NCI-H2196 (cell line): ENCODE measurements around the gene CBARP.
"Not testable (repeated sequence)": the region's sequence is repeated elsewhere in the genome, so short reads cannot be mapped to it uniquely, and the experiment has no call there.

Experiments used
- DNase-seq: peaks from one replicate; lab custom pipeline; 2025; ENCODE audit not compliant: unreplicated experiment; lab: John Stamatoyannopoulos, UW

Gene CBARP

GRCh38 chr19:1253514-1254080 lies 15.8 kb upstream of the CBARP start:
- no peak for DNase-seq

GRCh38 chr19:1252821-1253513 lies 15.2 kb upstream of the CBARP start:
- DNase-seq, result peak; percentile 96

GRCh38 chr19:1252221-1252820 lies 14.5 kb upstream of the CBARP start:
- DNase-seq, result peak; percentile 83

- DNase-seq, result peak; percentile 57
These were observed 13.8 kb upstream of the CBARP start for GRCh38 chr19:1251330-1252220.

GRCh38 chr19:1250437-1251260 lies 12.8 kb upstream of the CBARP start:
- DNase-seq, result peak; percentile 47

GRCh38 chr19:1249990-1250436 lies 12.2 kb upstream of the CBARP start:
- DNase-seq, result no peak

DNA sequence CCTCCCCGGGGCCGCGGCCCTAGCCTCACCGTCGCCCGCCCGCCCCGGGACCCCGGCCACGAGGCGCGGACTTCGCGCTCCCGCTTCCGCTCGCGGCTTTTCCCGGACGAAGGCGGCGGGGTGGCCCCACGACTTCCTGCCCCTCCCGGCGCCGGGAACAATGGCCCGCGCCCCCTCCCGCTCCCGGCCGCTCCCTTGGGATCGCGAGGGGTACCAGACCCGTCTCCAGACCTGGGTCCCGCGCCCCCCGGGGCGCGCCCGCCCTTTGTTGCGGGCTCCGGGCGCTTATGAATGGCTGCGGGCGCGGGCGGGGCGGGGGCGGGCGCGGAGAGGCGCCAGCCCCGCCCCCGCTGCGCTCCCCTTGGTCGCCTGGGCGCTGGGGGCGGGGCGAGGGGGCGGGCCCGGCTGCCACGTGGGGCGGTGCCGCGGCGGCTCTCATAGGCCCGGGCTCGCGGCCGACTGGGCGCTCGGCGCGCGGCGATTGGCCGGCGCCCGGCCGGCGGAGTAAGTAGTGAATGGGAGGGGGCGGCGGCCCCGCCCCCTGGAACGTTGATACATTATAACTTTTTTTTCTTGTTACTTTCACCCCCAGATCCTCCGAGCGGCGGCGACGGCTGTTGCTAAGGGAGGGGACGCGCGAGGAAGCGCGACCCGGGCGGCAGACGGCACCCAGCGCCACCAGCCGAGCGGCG lies 11.6 kb upstream of the CBARP start:
- DNase-seq, result peak; percentile 95

DNA sequence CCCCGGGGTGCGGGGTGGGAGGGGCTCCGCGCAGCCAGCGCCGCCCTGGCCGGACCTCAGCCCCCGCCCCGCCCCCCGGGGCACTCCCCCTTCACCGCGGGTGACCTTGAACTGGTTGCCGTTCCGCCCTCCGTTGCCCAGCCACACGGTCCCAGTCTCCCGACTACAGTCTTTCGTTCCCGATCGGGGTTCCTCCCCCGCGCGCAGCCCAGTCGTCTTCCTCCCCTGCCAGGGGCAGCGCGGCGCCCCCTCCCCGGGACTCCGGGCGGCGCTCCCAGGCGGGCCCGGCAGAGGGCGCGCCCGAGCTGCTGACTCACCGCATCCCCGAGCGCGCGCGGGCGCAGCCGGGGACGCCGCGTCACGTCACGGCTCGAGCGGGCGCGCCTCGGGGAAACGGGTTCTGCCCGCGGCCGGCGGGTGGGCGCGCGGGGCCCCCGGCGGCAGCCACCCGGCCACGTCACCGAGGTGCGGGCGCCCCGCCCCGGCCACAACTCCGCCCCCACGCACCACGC lies 11.0 kb upstream of the CBARP start:
- DNase-seq, result peak; percentile 91

- DNase-seq, result peak; percentile 91
These were observed 10.5 kb upstream of the CBARP start, which contains the start of gene MIDN for GRCh38 chr19:1248139-1248785. TSS of gene MIDN (plus strand) at chr19:1248583. CDS start at chr19:1250297, 1,714 bp downstream.

- no peak for DNase-seq
These were observed 9.9 kb upstream of the CBARP start for GRCh38 chr19:1247748-1248138.

DNA sequence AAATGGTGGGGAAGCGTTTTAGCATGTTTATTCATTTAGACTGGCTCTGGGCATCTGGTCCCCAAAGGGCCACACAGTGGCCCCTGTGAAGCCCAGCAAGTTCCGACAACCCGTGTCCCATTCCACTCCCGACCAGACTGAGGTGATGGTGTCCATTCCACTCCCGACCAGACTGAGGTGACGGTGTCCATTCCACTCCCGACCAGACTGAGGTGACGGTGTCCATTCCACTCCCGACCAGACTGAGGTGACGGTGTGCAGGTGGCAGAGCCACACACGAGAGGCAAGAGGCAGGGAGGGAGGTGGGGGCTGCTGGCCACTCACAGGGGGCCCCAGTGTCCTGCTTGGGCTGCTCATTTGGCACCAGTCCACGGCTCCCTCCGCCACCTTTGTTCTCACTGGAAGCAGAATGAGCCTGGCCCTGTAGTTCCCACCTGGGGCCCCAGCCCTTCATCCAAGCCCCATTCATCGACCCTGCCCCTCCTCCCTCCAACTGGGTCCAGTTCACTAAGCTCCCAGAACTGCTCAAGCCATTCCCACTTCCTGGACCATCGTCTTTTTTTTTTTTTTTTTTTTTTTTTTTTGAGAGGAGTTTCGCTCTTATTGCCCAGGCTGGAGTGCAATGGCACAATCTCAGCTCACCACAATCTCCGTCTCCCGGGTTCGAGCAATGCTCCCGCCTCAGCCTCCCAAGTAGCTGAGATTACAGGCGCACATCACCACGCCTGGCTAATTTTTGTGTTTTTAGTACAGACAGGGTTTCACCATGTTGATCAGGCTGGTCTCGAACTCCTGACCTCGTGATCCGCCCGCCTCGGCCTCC lies 8.7 kb upstream of the CBARP start:
- DNase-seq, result not testable (repeated sequence)

DNA sequence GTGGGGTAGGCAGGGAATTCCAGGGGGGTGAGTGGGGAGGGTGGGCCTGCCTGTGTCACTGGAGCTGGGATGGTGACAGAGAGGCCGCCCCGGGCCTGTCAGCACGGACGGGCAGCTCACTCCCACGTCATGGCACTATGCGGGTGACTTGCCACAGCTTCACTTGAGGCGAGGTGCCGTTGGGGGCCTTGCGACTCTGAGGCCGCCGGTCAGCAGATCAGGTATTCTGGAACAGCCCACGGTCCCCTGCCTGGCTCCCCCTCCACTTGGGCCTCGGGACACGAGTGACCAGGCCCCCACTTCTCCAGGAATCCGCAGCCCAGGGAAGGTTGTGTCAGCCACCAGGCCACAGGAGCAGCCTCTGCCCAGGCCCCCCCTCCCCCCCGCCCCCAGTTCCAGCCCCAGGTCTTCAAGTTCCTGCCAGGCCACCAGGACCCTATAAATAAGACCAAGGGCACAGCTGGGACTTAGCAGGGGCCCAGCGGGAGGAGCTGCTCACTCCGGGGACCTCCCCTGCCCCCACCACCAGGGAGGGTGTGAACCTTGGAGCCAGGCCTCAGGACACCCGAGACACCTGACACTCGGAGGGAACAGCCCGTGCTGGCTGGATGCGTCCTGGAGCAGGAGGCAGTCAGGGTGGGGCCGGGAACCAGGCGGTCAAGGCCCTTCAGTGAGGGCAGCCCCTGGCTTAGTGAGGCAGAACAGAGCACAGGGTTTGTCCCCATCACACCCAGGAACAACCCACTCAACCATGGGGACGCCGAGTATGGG lies 7.9 kb upstream of the CBARP start:
- DNase-seq, result peak; percentile 12

- peak; percentile 22 for DNase-seq
These were observed 7.1 kb upstream of the CBARP start for GRCh38 chr19:1244693-1245451.

DNA sequence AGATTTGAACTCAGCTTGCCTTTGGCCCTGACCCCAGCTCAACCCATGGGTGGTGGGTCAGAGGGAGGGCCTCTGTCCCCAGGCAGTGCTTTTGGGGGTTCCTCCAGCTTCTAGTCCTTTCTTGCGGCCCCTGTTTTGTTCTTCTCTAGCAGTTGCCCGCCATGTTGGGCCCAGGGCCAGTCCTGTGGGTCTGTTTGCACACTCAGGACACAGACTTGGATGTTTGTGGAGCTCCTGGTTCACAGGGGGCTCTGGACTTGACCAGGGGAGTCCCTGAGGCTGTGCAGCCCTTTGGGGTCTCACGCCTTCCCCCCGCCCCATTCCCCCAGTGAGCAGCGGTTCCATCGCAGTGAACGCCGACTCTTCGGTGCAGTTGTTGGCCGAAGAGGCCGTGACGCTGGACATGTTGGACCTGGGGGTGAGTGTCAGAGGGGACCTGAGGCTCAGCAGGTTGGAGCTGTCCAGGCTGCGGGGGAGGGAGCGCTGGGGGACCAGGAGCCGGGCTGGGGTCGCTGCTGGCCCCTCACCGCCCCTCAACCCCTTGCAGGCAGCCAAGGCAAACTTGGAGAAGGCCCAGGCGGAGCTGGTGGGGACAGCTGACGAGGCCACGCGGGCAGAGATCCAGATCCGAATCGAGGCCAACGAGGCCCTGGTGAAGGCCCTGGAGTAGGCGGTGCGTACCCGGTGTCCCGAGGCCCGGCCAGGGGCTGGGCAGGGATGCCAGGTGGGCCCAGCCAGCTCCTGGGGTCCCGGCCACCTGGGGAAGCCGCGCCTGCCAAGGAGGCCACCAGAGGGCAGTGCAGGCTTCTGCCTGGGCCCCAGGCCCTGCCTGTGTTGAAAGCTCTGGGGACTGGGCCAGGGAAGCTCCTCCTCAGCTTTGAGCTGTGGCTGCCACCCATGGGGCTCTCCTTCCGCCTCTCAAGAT lies 6.2 kb upstream of the CBARP start:
- DNase-seq, result peak; percentile 82

GRCh38 chr19:1241417-1242095 lies 3.8 kb upstream of the CBARP start, which contains the start of gene ATP5F1D:
TSS of gene ATP5F1D (plus strand) at chr19:1241751. CDS start at chr19:1241851, 100 bp downstream.
- peak; percentile 96 for DNase-seq
